NCI-H2029 (cell line): ENCODE results near the gene CSHL1.
A peak's percentile ranks its signal among the peaks of the same experiment; 100 is the strongest.

ENCODE experiments used
- DNase-seq: peaks from one replicate; lab custom pipeline; 2025; lab: John Stamatoyannopoulos, UW

CSHL1 gene

DNA sequence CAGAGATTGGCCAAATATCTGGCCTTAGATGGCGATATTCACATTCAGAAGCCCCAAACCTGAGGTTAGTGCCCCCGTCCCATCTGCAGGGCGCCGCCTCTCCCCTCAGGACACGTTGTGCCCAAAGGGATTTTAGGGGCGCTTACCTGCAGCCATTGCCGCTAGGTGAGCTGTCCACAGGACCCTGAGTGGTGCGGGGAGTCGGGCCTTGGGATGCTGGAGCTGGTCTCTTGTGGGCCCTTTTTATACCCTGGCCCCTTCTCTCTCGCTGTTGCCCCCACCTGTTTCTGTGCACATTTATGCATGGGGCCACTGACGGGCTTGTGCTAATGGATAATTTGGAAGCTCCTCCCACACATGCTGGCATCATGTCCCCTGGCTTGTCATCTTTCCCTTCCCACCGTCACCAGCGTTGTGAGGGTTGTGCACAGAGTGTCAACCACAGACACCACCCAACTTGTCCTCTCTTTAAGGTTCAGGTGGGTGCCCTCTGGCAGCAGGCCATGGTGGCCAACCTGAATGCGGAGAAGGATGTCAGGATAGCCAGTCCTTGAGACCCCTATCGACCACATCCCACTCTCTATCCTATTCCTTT is at the start of gene CSHL1:
TSS of gene CSHL1 (minus strand) at position 218 of the 595 bp plus-strand sequence. CDS start at position 156, 62 bp downstream.
- DNase-seq, result no peak

DNA sequence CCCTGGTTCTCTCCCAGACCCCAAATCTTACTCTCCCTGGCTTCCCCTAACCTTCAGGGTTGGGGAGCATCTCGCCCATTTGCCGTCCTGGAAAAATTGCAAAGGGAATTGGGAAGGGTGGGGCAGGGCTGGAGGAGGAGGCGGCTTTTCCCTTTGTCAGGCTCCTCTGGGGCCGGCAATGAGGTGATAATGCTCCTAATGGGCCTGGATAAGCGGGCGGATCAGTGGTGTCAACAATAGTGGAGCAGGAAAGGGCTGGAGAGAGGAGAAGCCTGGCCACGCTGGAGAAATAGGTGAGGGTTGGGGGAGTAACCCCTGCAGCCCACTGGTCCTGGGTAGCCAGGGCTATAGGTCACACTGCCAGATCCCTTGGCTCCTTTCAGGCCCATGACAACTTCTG is 49.4 kb upstream of the CSHL1 start:
- no peak for DNase-seq

DNA sequence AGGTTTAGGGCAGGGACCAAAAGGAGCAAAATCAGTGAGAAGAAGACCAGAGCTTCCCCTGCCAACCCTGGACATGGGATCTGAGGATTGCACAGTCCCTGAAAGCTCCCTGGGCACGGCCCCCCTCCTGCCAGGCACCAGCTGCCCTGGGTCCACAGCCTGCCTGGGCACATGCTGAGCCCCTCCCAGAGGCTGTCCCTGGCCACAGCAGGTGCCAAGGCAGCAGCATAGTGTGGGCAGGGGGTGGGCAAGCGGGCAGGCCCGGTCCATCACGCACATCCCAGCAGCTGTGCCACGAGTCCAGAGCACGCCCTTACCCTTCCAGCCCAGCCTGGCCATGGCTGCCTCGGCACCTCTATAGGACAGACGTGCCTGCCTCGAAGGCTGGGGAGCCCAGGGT is 48.9 kb upstream of the CSHL1 start:
- DNase-seq, result no peak

DNA sequence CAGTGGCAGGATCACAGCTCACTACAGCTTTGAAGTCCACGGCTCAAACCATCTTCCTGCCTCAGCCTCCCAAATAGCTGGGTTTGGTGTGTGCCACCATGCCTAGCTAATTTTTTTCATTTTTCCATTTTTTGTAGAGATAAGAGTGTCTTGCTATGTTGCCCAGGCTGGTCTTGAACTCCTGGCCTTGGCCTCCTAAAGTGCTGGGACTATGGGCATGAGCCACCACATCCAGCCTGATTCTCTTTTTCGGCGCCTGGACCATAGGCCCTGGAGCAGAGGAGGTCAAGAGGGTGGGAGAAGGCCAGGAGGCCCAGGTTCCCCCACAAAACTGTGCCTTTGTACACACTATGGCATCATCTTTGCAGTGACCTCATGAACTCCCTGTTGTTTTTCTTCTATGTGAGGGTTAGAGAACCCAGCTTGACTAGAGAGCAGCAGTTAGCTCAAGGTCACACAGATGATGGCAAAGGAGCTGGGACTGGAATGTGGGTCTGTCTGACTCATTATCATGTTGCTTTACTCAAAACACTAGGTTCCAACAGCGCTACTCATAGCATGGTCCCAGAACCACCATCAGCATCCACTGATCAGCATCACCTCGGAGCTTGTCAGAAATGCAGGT is 45.4 kb upstream of the CSHL1 start:
- no peak for DNase-seq

DNA sequence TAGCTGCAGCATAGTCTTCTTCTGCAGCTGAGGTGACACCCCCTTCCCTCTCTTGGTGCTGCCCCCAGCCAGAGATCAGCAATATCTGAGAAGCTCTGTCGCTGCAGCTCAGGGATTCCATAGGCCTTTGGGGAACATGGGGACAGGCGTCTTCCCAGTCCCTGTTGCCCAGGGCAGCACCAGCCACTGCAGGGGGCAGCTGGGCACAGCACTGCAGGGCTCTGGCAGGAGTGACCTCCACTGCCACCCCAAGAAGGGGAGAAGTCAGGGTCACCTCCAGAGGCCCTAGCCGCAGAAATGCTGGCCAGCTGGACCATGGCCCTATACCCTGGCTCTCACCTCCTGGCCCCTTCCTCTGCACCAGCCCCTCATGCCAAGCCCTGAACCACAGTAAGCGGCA is 44.7 kb upstream of the CSHL1 start:
- no peak for DNase-seq

DNA sequence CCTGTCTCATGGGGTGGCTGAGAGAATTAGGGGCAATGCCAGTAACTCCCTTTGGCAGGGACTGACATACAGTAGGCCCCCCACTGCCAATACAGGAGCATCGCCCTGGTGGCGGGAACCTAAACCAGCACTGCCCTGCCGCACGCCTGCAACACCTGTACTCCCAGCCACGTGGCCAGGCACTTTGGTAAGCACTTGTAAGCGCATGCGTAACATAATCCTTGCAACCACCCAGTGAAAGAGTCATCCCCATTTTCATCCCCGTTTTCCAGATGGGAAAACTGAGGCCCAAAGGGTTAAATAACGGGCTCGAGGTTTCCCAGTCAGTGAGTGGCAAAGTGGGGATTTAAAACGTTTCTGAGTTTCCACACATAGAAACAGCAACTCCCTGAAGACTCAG is 44.2 kb upstream of the CSHL1 start:
- no peak for DNase-seq

DNA sequence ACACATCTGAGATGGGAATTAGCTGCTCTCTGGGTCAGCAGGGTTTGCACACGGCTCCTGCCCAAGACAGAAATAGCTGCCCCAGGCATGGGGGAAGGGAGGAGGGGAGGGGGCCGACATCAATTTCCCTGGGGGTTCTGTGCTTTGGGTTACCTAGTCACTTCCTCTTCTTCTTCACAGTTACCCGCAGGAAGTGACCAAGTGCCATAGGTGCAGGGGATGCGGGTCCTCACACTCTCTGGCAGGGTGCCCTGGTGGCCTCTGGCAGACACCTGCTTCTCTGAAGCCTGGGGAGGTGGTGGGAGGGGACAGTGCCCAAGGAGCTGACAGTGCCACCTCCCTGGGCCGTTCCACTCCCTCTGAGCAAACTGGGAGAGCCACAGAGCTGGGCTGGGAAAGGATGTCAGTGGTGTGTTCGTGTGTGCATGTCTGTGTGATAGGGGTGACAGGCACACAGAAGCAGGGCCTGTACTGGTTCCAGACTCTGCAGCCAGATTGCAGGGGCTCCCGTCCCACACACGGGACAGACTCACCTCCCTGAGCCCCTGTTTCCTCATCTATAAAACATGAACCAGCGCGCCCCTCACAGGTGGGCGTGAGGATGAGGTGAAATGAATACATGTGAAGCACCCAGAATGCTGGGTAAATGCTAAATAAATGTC is 43.5 kb upstream of the CSHL1 start:
- DNase-seq, result peak; percentile 53

DNA sequence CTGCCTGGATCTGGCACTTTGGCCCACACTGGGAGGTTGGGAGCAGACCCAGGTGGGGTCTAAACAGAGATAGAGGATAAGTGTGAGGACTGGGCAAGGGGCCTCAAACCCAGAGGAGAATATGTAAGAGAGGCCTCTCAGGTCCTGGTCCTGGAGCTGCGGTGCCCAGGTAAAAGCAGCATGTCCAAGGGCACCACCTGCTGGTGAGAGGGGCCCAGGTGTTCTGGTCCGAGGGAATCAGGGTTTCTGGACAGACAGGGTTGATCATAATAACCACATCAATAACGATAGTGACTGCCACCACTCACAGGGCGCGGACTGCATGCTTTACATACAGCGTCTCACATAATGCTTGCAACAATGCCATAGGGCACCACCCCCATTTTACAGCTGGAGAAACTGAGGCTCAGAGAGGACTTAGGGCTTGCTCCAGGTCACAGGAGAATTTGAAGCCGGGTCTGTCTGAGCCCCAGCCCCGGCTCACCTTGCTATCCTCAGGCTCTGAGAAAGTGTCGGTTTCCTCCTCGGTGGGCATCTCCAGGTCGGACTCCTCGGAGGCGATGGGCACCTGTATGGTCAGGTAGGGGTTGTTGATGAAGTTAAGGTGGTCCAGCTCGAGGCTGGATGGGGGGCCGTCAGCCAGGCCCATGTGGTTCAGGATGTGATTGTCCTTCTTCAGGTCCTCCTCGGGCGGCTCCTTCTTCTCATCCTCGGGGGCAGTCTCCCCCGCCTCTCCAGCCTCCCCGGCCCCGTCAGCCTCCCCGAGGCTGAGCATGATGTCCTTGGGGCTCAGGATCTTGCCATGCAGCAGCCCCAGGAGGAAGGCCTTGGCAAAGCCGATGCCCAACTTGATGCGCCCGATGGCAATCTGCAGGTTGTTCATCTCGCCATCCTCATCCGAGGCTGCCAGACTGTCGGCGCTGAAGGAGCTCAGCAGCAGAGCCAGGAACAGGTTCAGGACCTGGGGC is 40.2 kb upstream of the CSHL1 start:
- no peak for DNase-seq

DNA sequence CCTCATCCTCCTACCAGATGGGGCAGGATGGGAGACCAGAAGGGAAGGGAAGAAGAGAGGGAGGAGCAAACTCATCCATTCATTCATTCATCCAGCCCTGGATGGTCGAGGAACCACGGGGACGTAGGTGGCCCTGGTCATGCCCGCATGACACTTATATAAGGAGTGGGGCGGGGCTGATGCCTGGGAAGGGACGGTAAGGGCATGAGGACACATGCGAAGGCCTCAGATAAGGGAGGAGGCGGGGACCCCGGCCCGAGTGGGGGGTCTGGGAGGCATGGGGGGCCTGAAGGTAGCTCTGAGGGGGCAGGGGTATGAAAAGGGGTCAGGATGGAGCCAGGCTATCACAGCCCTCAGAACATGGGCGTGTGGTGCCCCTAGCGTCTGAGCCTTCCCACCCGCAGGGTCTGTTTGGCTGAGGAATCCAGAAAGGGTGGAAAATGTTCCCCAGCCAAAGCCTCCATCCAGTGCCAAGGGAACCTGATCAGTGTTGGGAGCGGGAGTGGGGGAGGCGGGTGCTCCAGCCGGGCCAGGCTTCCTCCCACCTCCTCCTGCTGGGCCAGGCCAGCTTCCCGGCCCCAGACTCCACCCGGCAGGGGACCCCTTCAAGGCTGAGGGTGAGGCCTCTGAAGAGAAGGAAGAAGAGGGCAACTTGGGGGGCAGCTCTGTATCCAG is 38.7 kb upstream of the CSHL1 start:
- DNase-seq, result no peak

DNA sequence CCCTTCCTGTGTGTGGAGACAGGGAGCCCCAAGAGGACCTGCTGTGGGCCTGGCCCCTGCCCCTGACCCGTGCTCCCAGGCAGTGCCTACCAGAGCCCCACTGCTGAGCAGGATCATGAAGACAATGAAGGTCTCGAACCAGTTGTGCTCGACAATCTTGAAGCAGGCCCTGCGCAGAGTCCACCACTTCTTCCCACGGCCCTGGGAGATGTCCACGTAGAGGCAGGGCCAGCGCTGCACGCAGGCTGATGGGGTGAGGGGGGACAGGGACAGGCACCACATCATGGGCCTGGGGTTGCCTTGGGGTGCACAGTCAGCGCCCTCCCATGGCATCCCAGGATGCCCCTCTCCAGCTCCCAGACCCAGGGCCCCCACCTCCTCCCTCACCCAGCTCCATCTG is 37.5 kb upstream of the CSHL1 start:
- DNase-seq, result no peak

DNA sequence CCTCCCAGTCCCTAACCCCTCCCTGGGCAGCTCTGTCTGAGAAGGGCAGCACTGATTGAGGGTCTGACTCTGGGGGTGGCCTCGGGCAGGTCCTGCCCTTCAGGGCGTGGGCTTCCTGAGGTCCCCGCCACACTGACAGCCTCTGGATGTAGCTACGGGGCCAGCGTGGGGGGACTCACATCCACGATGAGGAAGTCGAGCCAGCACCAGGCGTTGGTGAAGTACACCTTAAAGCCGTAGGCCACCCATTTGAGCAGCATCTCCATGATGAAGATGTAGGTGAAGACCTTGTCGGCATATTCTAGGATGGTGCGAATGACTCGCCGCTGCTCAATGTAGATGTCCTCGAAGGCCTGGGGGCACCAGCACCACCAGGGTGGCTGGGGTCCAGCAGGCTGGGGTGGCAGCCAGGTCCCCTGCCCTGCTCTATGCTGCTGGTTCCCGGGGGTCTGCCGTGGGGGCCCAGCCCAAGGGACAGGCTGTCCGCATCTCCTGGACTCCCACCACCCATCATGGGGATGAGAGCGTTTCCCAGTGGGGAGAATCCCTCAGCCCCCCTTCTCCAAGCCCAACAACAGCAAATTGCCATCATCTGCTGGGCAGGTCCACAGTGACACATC is 36.8 kb upstream of the CSHL1 start:
- no peak for DNase-seq

DNA sequence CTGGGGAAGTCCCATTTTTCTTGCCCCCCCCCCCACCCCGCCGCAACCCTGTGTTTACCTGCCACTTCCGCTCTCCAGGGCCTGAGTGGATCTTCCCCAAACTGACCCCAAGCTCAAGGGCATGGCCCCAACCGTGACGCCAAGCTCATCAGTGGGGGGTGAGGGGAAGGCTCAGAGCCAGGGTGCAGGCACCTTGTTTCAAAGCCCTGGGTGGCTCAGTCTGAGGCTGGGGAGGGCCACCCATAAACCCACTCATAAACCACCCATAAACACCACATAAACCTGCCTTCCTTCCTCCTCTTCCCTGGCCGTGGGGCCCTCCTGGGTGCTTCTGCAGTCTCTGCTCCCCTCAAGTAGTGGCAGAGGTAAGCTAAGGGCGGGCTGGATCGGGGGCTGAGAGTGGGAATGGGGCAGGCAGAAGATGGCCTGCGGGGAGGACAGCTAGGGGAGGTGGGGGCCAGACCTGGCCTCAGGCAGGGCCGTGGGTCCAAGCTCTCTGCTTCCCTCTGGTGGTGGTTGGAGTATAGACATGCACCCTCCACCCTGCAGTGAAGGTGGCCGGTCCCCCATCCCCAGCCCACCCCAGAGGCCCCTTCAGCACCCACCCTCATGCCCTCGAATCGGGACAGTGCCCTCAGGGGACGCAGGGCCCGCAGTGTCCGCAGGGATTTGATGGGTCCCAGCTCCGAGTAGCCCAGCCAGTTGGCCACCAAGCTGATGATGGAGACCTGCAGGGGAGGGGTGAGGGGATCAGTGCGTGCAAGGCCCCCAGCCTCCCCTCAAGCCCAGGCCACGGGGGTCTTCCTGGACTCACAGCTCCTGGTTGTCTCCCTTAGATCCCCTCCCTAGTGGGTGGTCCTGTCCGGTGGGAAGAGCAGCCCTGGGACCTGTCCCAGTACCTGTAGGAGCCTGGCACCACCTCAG is 35.6 kb upstream of the CSHL1 start:
- DNase-seq, result peak; percentile 26

DNA sequence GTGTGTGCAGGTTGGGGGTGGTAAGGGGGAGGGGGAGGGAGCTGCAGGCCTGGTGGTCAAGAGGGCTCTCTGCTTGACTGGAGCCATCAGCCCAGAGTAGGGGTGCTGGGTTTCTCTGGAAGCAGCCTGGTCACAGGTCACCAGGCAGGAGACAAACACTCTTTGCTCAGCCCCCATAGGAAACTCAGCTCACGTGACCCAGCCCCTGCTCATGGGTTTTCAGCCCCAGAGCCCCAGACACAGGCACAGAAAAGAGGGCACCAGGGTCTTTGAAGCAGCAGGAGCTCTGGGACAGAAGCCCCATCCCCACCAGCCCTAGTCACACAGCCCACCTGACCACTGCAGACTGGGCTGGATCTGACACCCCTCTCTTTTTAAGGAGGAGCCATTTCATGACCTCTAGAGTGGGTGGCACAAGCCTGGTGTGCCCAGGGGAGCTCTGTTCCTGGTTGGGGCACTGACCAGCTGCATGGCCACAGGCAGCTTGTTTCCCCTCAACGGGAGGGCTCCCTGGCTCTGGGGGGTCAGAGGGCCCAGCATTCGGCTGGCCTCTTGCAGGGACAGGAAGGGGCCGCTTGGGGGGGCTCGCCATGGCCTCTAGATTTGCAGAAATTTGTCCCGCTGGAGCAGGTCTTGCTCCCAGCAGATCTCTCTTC is 34.9 kb upstream of the CSHL1 start:
- no peak for DNase-seq

DNA sequence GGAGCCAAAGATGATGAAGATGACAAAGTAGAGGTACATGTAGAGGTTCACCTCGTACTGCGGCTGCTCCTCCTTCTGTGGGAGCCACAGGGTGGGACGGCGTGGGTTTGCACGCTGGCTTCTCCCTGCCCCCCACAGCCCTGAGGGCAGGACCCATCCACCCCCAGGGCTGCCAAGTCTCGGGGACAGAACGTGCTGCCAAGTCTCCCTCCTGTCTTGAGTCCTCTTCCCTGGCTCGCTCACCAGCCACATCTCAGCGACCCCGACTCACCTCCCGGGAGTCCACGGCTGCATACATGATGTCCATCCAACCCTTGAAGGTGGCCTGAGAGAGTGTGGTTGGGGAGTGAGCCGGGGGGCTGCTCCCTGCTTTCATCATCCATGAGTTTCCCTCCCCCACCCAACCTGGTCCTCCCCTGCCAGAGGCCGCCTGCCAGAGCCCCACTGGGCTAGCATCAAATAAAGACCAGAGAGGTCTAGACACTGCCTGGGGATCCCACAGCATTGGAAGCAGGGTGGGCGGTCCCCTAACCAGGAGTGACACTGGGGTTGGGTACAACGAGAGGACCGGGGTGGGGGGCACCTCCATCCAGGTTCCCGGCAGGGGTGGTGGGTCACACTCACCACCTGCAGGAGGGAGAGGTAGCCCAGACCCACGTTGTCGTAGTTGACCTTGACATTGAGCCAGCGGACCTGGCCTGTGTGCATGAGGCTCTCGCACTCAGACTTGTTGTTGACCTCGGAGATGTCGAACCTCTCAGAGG is 33.9 kb upstream of the CSHL1 start:
- no peak for DNase-seq

DNA sequence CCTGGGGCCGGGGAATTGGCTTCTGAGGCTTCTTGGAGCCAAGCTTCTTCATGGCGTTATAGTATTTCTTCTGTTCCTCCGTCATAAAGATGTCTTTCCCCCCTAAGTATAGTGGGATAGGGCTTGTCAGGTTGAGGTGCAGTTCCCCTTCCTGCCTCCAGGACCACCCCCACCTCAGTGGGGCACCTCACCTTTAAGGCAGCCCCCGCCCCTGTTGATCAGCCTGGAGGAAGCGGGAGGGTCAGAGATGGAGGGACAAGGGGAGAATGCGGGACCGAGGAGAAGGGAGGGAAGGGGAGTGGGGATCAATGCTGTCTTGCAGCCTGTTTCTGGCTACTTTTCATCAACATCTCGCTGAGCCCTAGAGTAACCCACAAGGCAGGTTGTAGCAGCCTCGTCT is 32.7 kb upstream of the CSHL1 start:
- DNase-seq, result no peak

DNA sequence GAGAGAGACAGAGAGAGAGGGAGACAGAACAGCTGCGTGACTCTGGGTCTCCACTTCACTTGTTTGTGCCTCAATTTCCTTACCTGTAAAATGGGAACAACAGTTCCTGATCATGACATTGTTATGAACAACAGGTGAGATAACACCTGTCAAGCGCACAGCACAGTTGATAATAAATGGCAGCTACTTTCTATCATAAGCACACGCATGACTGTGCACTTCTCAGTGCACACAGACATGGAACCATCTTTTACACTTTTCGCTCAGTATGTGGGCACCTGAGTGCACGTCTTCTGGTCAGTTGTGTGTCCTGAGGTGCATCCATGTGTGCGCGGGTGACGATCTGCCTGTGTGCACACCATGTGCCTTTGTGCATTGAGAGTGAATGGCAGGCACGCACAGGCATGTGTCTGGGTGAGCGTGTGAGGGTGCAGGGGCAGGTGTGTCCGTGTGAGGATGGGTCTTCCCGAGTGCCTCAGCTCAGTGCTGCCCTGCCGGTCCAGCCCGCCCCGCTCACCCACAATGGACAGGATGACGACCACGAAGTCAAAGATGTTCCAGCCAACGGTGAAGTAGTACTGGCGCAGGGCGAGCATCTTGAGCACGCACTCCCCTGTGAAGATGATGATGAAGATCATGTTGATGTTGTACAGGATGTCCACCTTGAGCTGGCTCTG is 31.4 kb upstream of the CSHL1 start:
- DNase-seq, result no peak

DNA sequence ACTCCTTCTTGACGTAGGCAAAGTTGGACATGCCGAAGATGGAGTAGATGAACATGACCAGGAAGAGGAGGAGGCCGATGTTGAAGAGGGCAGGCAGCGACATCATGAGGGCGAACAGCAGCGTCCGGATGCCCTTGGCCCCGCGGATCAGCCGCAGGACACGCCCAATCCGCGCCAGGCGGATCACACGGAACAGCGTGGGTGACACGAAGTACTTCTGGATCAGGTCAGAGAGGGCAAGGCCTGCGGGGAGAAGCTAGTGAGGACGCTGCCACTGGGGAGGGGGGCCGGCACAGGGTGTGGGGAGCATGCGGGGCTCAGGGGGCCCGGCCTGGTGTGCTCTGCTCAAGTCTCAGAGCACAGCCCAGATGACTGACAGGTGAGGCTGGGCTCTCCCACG is 30.7 kb upstream of the CSHL1 start:
- DNase-seq, result no peak

DNA sequence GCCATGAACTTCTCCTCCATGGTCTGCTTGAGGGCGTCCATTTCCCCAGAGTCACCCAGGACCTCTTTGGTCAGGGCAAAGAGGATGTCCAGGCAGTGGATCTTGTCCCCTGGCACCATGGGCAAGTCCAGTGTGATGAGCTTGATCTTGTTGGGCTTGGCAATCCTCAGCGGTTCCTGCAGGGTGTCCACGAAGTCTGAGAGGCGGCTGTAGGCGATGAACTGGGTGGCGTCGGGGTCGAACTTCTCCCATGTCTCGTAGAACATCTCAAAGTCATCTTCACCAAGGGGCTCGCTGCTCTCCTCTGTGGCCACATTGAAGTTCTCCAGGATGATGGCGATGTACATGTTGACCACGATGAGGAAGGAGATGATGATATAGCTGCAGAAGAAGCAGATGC is 30.1 kb upstream of the CSHL1 start:
- no peak for DNase-seq

DNA sequence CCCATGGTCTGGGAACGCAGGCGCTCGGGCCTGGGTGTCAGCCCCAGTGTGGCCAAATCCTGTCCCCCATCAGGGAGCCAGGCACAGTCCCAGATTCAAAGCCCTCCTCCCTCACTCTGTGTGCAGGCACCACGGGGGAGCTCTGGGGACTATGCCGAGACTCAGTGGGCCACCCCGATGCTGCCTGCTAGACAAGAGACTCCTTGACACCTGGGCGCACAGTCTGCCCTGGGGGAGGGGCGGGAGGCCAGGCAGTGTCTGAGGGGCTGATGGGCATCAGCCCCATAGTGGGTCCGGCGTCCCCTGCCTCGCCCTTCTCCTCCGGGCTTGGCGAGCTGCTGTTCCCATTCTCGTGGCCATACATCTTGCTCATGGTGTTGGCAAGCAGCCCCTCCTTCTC is 29.5 kb upstream of the CSHL1 start:
- no peak for DNase-seq
